GM13977 (cell line): Measurements from ENCODE around the gene SMIM11.
"Not testable (repeated sequence)": the region's sequence is repeated elsewhere in the genome, so short reads cannot be mapped to it uniquely, and the experiment has no call there.

ENCODE experiments used
- DNase-seq: peaks from one replicate; pipeline ENCODE4 v3.0.0; 2012; ENCODE audit warnings: low spot score
- in situ Hi-C: fragments of 300-500 bp; cut with MboI; formaldehyde crosslinking; loops from one replicate; pipeline ENCODE4 v1.12.0; 2022; ENCODE audit warnings: low sequenced_read_pairs, low pct_unique_long_range_greater_than_20kb, mixed read lengths, inconsistent platforms; ENCODE audit not compliant: unreplicated experiment
- TF ChIP-seq, protein P1 (sequence below): IDR thresholded peaks from 2 replicates; pipeline ENCODE4 v1.5.1; 2012; ENCODE audit warnings: mild to moderate bottlenecking, control low read depth; ENCODE audit not compliant: insufficient read depth; ENCODE audit errors: extremely low read depth, missing control alignments

Gene SMIM11

DNA sequence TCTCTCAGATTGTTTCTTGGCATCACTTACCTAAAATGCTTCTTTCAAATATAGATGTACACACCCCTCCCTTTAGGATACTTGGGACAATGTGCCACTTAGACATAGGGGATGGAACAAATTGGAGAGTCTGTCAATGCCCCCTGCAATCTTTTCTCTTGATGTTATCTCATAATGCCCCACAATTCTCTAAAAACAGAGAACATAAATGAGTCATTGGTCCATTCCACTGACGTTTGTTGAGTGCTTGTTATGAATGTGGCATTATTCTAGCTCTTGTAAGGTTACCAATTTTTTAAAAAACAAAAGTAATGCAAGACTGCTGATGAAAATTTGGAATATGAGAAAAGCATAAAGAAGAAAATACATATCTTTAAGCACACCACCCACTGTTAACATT, 5.6 kb upstream of the SMIM11 start:
- DNase-seq = no peak
- TF ChIP-seq, protein P1, sequence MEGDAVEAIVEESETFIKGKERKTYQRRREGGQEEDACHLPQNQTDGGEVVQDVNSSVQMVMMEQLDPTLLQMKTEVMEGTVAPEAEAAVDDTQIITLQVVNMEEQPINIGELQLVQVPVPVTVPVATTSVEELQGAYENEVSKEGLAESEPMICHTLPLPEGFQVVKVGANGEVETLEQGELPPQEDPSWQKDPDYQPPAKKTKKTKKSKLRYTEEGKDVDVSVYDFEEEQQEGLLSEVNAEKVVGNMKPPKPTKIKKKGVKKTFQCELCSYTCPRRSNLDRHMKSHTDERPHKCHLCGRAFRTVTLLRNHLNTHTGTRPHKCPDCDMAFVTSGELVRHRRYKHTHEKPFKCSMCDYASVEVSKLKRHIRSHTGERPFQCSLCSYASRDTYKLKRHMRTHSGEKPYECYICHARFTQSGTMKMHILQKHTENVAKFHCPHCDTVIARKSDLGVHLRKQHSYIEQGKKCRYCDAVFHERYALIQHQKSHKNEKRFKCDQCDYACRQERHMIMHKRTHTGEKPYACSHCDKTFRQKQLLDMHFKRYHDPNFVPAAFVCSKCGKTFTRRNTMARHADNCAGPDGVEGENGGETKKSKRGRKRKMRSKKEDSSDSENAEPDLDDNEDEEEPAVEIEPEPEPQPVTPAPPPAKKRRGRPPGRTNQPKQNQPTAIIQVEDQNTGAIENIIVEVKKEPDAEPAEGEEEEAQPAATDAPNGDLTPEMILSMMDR = no peak
- in situ Hi-C loops = no loop called here

DNA sequence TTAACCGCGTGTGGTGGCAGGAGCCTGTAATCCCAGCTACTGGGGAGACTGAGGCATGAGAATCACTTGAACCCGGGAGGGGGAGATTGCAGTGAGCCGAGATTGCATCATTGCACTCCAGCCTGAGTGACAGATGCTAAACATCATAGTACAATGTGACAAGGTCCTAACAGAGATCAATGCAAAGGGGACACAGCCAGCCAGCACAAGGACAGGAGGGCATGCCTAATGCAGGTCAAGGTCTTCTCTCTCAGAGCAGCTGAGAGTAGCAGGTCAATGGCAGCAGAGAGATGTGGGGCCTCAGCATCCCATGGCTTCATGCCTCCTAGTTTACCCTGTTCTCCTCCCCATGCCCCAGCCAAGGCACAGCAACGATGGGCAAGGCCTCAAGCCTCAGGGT, 3.0 kb upstream of the SMIM11 start:
- TF ChIP-seq, protein P1 = no peak
- no peak for DNase-seq
- in situ Hi-C loops = no loop called here

DNA sequence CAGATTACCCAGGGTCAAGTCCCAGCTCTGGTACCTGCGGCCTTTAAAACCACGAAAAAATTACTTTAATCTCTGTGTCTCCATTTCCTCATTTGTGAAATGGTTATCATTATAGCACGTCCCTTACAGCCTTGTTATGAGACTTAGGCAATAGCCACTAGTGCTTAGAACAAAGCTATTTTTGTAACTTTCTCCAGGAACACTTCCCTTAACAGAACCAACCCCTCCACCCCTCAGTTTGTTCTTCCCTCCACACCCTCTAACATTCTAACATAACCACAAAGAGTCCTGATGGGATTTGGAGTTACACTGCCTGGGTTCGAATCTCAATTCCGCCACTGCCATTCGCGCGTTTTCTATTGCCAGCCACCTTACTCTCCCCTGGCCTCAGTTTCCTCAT, 845 bp upstream of the SMIM11 start:
- DNase-seq, in situ Hi-C loops: not testable (repeated sequence)

DNA sequence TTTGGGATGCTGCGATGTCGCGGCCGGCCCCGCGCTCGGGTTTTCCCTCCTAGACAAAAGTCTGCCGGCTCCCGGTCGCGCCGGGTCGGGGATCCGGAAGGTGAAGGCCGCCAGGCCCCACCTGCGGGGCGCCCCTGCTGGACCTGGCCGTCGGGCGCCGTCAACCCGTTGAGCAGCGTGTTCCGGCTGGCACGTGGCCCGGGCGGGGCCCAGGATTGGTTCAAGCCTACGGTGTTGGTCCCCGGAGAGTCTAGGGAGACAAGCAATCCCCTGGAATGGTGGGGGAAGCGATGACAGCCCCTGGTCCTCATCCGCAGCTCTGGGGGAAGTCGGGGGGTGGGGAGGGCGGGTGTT, 289 bp downstream of the SMIM11 start:
- in situ Hi-C loops, DNase-seq: not testable (repeated sequence)

DNA sequence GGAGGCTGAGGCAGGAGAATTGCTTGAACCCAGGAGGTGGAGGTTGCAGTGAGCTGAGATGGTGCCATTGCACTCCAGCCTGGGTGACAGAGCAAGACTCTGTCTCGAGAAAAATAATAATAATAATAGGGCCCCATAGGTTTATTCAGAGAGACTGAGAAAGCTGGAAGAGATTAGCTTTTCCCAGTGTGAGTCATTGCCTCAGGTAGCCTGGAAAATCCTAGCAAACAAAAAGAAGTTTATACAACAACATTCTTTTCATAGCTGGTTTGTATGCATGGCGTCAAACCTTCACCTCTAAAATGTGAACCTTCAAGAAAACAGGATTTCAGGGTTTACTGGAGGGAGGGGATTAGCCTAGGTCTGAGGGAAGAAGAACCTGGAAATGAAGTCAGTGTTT, 7.8 kb downstream of the SMIM11 start:
- not testable (repeated sequence) for DNase-seq

DNA sequence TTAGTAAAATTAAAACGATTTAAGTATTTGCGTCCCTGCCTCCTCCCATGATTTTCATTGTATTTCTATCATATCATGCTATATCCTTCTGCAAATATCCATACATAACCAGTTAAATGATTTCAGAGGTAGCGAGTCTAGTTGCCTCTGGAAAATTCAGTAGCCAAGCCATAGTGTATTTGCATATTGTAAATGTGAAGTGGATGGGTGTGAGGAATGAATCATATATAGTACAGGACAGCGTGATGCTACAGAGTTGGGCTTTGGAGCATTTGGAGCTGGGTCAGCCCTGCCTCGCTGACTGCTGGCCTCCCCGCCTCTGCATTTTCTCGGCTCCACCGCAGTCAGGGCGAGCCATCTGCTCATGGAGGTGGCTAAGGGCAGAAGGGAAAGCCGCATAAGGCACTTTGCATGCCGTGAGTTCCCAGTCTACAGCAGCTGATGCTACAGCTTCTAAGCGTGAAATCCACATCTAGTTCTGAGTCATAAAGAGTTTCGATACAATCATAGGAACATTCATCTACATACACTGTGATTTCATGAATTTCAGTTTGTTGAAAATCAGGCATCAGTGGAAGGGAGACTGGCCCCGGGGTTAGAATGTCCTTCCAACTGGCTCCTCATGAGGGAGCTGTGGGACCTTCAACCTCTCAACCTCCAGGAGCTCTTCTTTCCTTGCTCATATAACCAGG, 8.6 kb downstream of the SMIM11 start:
- DNase-seq, in situ Hi-C loops: not testable (repeated sequence)

More for the DNA sequence above, 7.8 kb downstream of the SMIM11 start:
- in situ Hi-C loops = not testable (repeated sequence)

DNA sequence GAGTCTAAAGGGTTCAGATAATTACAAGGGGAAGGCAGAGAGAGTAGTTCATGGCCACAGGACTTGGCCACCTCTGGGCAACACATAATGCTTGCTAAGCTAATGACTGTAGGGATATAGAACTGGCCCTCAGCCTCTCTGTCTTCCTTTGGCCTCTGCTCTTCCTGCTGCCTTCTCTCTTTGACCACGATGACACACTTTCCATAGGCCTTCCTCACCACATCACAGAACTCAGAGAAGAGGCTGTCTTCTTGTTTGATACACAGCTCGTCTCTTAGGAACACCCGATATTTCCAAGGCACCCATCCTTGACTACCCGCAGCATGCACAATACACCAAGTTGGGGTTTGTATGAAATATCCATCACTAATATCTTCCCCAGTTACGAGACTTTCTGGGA, 25.2 kb downstream of the SMIM11 start:
- DNase-seq, in situ Hi-C loops: not testable (repeated sequence)

DNA sequence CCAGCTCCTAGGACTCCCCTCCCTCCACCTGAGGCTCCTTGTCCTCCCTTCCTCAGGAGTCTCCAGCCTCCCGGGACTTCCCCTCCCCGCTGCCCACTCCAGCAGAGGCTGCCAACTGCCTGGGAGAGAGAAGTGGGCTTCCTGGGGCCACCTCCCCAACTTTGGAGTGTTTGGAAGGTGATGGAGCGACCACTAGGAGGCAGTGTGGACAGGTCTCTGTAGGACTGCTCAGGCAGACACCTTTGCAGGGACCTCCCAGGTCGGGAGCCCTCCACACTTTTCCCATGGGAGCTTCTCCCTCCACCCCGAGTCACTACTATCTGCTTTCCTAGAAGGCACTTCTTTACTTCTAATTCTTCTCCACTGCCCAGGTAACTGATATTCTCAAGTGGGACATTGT, 29.4 kb downstream of the SMIM11 start:
- DNase-seq, in situ Hi-C loops: not testable (repeated sequence)

DNA sequence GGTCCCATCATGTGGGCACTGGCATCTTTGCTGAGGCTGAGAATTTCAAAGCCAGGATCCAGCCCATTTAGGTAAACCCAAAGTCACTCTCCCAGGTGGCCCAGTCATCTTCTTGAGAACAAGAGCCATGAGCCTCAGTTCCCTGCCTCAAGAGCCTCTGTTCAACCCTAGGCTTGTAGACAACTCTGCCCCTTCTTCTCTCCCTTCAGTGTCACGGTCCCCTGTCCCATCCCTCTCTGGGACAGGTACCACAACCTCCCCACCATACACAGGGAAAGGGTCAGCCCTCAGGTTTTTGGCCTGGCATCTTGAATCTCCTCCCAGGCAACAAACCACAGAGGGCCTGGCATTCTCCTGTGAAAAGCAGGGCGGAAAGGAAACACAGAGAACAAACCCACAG, 30.4 kb downstream of the SMIM11 start:
- DNase-seq, in situ Hi-C loops: not testable (repeated sequence)

DNA sequence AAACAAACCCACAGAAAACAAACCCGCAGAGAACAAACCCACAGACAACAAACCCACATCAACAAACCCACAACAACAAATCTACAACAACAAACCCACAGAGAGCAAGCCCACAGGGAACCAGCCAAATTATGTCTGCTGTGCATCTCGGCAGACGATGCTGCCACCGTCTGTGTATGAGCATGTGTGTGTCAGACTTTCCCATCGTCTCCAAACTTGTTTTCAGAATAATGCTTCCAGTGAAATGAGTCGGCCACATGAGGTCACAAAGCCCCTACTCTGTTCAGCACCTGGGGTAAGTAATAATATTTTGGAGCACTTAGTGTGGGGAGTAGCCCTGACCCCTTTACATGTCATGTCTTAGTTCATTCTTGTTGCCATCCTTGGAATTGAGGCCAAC, 30.8 kb downstream of the SMIM11 start:
- in situ Hi-C loops, DNase-seq: not testable (repeated sequence)

DNA sequence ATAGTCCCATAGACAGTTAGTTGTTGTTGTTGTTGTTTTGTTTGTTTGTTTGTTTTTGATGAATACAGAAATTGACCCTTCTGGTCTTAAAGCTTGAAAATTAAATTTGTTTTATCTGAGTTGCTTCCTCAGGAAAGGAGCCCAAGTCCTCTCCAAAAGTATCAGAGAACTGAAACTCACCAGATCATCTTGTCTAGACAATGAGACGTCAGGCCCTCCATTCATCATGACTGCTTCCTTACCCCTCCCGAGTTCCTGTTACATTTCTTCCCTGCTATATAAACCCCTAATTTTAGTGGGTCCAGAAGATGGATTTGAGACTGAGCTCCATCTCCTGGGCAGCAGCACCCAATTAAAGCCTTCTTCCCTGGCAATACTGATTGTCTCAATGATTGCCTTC, 31.4 kb downstream of the SMIM11 start:
- DNase-seq, in situ Hi-C loops: not testable (repeated sequence)

DNA sequence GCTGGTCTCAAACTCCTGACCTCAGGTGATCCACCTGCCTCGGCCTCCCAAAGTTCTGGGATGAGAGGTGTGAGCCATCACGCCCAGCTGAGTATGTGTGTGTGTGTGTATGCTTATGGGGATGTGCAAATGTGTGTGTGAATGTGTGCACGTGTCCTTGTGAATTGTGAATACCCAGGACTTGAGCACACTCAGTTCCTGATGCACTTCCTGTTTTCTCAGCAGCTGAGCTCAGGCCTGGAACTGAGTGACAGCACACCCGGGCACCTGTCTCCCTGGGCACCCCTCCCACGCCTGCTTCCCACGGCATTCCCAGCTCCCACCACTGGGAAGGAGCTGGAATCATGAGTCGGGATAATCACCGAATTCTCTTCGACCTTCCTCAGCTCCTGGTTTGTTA, 32.0 kb downstream of the SMIM11 start:
- in situ Hi-C loops, DNase-seq: not testable (repeated sequence)

DNA sequence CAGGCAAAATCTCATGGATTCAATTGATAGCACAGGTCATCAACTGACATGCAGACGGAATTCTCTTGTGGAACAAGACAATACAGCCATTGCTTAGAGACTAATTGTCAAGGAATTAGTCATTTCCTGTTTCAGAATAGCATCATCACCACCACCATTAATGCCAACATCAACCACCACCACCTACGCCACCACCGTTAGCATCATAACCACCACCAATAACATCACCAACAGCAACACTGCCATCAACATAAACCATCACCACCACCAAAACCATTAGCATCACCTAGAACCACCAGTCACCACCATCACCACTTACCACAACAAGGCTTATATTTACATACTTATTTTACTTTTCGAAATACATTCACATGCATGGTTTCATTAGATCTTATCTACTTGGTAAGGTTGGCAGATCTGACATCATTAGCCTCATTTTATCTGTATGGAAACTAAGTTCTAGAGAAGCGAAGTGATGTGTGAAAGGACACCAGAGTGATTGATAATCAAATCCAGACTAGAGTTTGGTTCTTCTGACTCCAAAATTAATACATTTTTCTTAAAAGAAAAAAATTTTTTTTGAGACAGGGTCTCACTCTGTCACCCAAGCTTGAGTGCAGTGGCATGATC, 42.3 kb downstream of the SMIM11 start:
- in situ Hi-C loops, DNase-seq: not testable (repeated sequence)

DNA sequence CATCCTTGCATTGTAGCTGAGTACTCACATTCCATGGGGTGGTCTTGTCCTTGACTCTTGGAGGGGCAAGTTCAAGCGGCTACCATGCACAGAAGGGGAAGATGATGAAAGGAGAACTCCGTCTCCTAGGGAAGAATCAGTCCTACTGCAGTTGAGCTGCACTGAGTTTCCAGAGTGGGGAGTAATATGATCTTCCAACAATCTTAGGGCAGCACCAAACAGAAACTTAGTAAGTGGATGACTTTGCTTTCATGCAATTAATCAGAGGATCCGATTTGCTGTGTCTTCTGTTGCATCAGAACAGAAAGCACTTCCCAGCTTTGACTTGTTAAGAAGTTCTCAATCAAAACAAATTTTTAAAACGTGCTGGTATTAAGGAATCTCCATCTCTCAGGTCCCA, 48.5 kb downstream of the SMIM11 start, which contains the start of gene SMIM34:
TSS of gene SMIM34 (minus strand) at position 147 of the 400 bp plus-strand sequence. CDS start at position 35, 112 bp downstream.
- in situ Hi-C loops = not testable (repeated sequence)

DNA sequence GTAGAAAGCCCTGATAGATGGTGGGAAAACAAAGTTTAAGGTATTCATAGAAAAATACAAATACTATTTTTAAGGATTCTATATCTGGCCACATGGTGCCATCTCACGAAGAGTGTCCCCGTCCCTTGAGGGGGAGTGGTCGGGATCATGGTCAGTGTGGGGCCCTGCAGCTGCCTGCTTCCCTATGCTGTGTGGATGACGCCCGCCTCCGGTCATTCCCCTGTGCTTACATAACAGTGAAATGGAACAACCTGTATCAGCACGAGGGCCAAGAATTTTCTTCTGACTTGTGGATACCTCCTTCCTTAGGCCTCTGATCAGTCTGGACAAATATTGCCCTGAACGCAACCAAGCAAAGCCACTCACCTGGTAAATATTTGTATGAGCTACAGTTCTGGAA, 52.0 kb downstream of the SMIM11 start:
- in situ Hi-C loops = not testable (repeated sequence)

More for the DNA sequence above, 48.5 kb downstream of the SMIM11 start, which contains the start of gene SMIM34:
- DNase-seq = not testable (repeated sequence)

DNA sequence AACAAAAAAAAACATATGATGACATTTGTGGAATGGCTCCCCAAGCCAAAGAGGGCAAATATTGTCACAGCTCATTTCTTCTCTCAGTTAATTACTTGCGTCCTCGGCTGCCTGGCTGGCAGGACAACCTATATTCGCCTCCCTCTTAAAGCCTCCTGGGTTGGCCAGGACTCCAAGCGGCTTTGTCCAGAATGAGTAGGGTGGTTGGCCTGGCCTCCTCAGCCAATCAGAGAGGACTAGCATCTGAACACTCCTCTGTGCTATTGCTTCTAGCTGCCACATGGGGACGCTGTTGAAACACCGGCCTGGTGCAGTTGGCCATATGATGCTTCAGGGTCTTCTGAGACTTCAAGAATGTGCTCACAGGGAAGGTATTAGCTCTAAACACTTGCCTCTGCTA, 53.1 kb downstream of the SMIM11 start:
- DNase-seq, in situ Hi-C loops: not testable (repeated sequence)

More for the DNA sequence above, 52.0 kb downstream of the SMIM11 start:
- DNase-seq = not testable (repeated sequence)
